Retinal pigment epithelial cell (primary cell): ENCODE measurements around the gene FCHSD2.

Experiments
- DNase-seq: peaks from one replicate; pipeline ENCODE4 v3.0.0-alpha.2; 2010; ENCODE audit warnings: low read depth
- H3K4me3 ChIP-seq: 2 replicates; pipeline ENCODE4 v1.5.1; 2011; ENCODE audit warnings: mild to moderate bottlenecking, low read length, control low read depth, moderate library complexity
- CTCF ChIP-seq: conservative IDR thresholded peaks from 2 replicates; pipeline ENCODE4 v1.5.1; 2011; ENCODE audit warnings: low read depth, low read length, control low read depth, inconsistent platforms

FCHSD2 gene

GRCh38 chr11:72821221-72821919 is 320.7 kb downstream of the FCHSD2 start:
- H3K4me3 ChIP-seq = peak overlapping the region; percentile 60
- no peak for DNase-seq
- no peak for TF ChIP-seq CTCF

- no peak for TF ChIP-seq CTCF
- no peak overlapping the region for H3K4me3 ChIP-seq
Observed at GRCh38 chr11:72820439-72821139, 321.5 kb downstream of the FCHSD2 start.

GRCh38 chr11:72818971-72819370 is 323.1 kb downstream of the FCHSD2 start:
- no peak overlapping the region for H3K4me3 ChIP-seq
- DNase-seq = no peak
- no peak for TF ChIP-seq CTCF

More at GRCh38 chr11:72820439-72821139, 321.5 kb downstream of the FCHSD2 start:
- DNase-seq = no peak

GRCh38 chr11:72817966-72818365 is 324.2 kb downstream of the FCHSD2 start:
- no peak overlapping the region for H3K4me3 ChIP-seq
- no peak for TF ChIP-seq CTCF

GRCh38 chr11:72816404-72816990 is 325.6 kb downstream of the FCHSD2 start:
- H3K4me3 ChIP-seq = no peak overlapping the region
- TF ChIP-seq CTCF = no peak

More at GRCh38 chr11:72817966-72818365, 324.2 kb downstream of the FCHSD2 start:
- DNase-seq = no peak

GRCh38 chr11:72815110-72815618 is 327.0 kb downstream of the FCHSD2 start:
- no peak for TF ChIP-seq CTCF
- peak overlapping the region; percentile 78 for H3K4me3 ChIP-seq
- no peak for DNase-seq

More at GRCh38 chr11:72816404-72816990, 325.6 kb downstream of the FCHSD2 start:
- DNase-seq = no peak
